IMR-90 (cell line): ENCODE results near the gene ABTB1. TPM values are rescaled to one million over a fixed set of nuclear protein-coding genes. Genes with fewer than 3 reads are reported as not detected.

Experiments used
- ATAC-seq: fragments of 200-7000 bp; cut with Tn5 transposase; 2 replicates; pipeline ENCODE4 v1.9.1; 2020; ENCODE audit warnings: low read depth, mild to moderate bottlenecking, moderate library complexity
- BruUV-seq: library from RNA; stranded (reverse); fragments of 400-500 nt; replicated peaks from 2 replicates; lab custom pipeline; 2021; lab: Mats Ljungman, UMichigan
- CTCF ChIA-PET: fragments of 300-600 bp; formaldehyde crosslinking; extraction: SDS; loops from one replicate; lab custom pipeline; 2021; ENCODE audit warnings: antibody characterized with exemption; lab: Yijun Ruan, JAX
- POLR2A ChIA-PET: fragments of 300-600 bp; sonication (Branson Sonifier 250); formaldehyde crosslinking; loops from one replicate; lab custom pipeline; 2022; ENCODE audit warnings: antibody characterized with exemption; ENCODE audit not compliant: unreplicated experiment; lab: Charles Lee
- DNase-seq: peaks from one replicate; pipeline ENCODE4 v3.0.0; 2013
- H2AFZ ChIP-seq: replicated peaks from 2 replicates; pipeline ENCODE3; 2013; ENCODE audit warnings: low read length, mild to moderate bottlenecking; ENCODE audit not compliant: poor library complexity
- H2AK5ac ChIP-seq: 2 replicates; pipeline ENCODE4 v1.6.1; 2013; ENCODE audit warnings: low read depth, low read length, inconsistent platforms
- H2AK9ac ChIP-seq: replicated peaks from 2 replicates; pipeline ENCODE3; 2013; ENCODE audit warnings: mild to moderate bottlenecking, low read depth, low read length, moderate library complexity; ENCODE audit not compliant: poor library complexity
- H2BK120ac ChIP-seq: 2 replicates; pipeline ENCODE4 v1.6.1; 2013; ENCODE audit warnings: low read depth, low read length, inconsistent platforms
- H2BK15ac ChIP-seq: 3 replicates; pipeline ENCODE4 v1.6.1; 2013; ENCODE audit warnings: low read depth, low read length, inconsistent platforms
- H2BK20ac ChIP-seq: 2 replicates; pipeline ENCODE4 v1.6.1; 2013; ENCODE audit warnings: low read depth, mild to moderate bottlenecking, inconsistent platforms, low read length, moderate library complexity
- H2BK5ac ChIP-seq: 2 replicates; pipeline ENCODE4 v1.6.1; 2013; ENCODE audit warnings: mild to moderate bottlenecking, low read depth, low read length, inconsistent platforms; ENCODE audit not compliant: poor library complexity, severe bottlenecking
- H3K14ac ChIP-seq: replicated peaks from 2 replicates; pipeline ENCODE4 v1.6.1; 2013; ENCODE audit warnings: low read depth, low read length, inconsistent platforms
- H3K18ac ChIP-seq: 2 replicates; pipeline ENCODE4 v1.6.1; 2013; ENCODE audit warnings: low read depth, low read length, control low read depth
- H3K23ac ChIP-seq: 2 replicates; pipeline ENCODE4 v1.6.1; 2013; ENCODE audit warnings: low read depth, low read length, inconsistent platforms
- H3K27ac ChIP-seq: 2 replicates; pipeline ENCODE4 v1.5.1; 2013; ENCODE audit warnings: mild to moderate bottlenecking, control low read depth, low read length; ENCODE audit not compliant: insufficient read depth
- H3K27me3 ChIP-seq: 2 replicates; pipeline ENCODE4 v1.6.1; 2013; ENCODE audit warnings: low read length; ENCODE audit not compliant: control insufficient read depth, insufficient read depth
- H3K36me3 ChIP-seq: 2 replicates; pipeline ENCODE4 v1.6.1; 2013; ENCODE audit warnings: low read length, mixed read lengths; ENCODE audit not compliant: control insufficient read depth, insufficient read depth
- H3K4ac ChIP-seq: 2 replicates; pipeline ENCODE4 v1.6.1; 2013; ENCODE audit warnings: low read depth, low read length, inconsistent platforms
- H3K4me1 ChIP-seq: 2 replicates; pipeline ENCODE4 v1.6.1; 2013; ENCODE audit warnings: low read length, mixed read lengths; ENCODE audit not compliant: control insufficient read depth, insufficient read depth
- H3K4me2 ChIP-seq: 2 replicates; pipeline ENCODE4 v1.6.1; 2013; ENCODE audit warnings: low read depth, mild to moderate bottlenecking, control low read depth, low read length, moderate library complexity
- H3K4me3 ChIP-seq: 2 replicates; pipeline ENCODE4 v1.5.1; 2013; ENCODE audit warnings: low read depth, mild to moderate bottlenecking, control low read depth, low read length, moderate library complexity; ENCODE audit not compliant: insufficient read depth
- H3K56ac ChIP-seq: 2 replicates; pipeline ENCODE4 v1.6.1; 2013; ENCODE audit warnings: low read length, inconsistent platforms; ENCODE audit not compliant: insufficient read depth; ENCODE audit errors: extremely low read depth
- H3K79me1 ChIP-seq, 2 experiments: 2 replicates each; pipeline ENCODE4 v1.6.1; 2013; ENCODE audit warnings: low read length in 2 of 2, inconsistent platforms in 1 of 2, low read depth in 1 of 2
- H3K9ac ChIP-seq: 2 replicates; pipeline ENCODE4 v1.6.1; 2013; ENCODE audit warnings: low read depth, low read length, control low read depth
- H3K9me1 ChIP-seq: 2 replicates; pipeline ENCODE4 v1.6.1; 2013; ENCODE audit warnings: low read length, inconsistent platforms; ENCODE audit not compliant: insufficient read depth
- H3K9me3 ChIP-seq: 2 replicates; pipeline ENCODE4 v1.6.1; 2013; ENCODE audit warnings: low read length; ENCODE audit not compliant: control insufficient read depth, insufficient read depth
- H4K20me1 ChIP-seq: 2 replicates; pipeline ENCODE4 v1.6.1; 2013; ENCODE audit warnings: low read length, inconsistent platforms; ENCODE audit not compliant: insufficient read depth
- H4K5ac ChIP-seq: 2 replicates; pipeline ENCODE4 v1.6.1; 2013; ENCODE audit warnings: mild to moderate bottlenecking, low read depth, low read length, control low read depth
- H4K8ac ChIP-seq, 2 experiments: 2 replicates each; pipeline ENCODE4 v1.6.1; 2013; ENCODE audit warnings: low read depth in 2 of 2, low read length in 2 of 2, control low read depth in 1 of 2, inconsistent platforms in 1 of 2
- H4K91ac ChIP-seq: 2 replicates; pipeline ENCODE4 v1.6.1; 2013; ENCODE audit warnings: low read depth, low read length, inconsistent platforms; ENCODE audit not compliant: insufficient read depth
- CHD1 ChIP-seq: IDR thresholded peaks from 2 replicates; pipeline ENCODE4 v1.6.1; 2012; ENCODE audit warnings: low read depth, low read length, improper control_type of control experiment
- RAD21 ChIP-seq: IDR thresholded peaks from 2 replicates; pipeline ENCODE4 v1.6.1; 2012; ENCODE audit warnings: low read length, improper control_type of control experiment
- WGBS, 2 experiments: methylation state at CpG; one replicate each; pipeline versions ENCODE4 v1.1.5 to v1.1.7; 2013; ENCODE audit warnings: missing lambda C conversion rate in 2 of 2; ENCODE audit not compliant: insufficient read length in 1 of 2; ENCODE audit errors: extremely low coverage in 2 of 2; 5-methylcytosine and 5-hydroxymethylcytosine counted together
- dilution Hi-C: fragments of 300-500 bp; cut with HindIII; formaldehyde crosslinking; loops from one replicate; pipeline ENCODE4 v1.14.3; 2018; ENCODE audit warnings: low sequenced_read_pairs; ENCODE audit not compliant: unreplicated experiment
- in situ Hi-C: fragments of 300-500 bp; cut with MboI; formaldehyde crosslinking; loops from 3 replicates; pipeline ENCODE4 v1.14.3; 2019; ENCODE audit warnings: low sequenced_read_pairs, inconsistent platforms, mixed read lengths
- intact Hi-C: fragments of 100-400 bp; cut with micrococcal nuclease; formaldehyde crosslinking; loops from 2 replicates; pipeline ENCODE4 v1.10.0; 2022
- polyA plus RNA-seq, 3 experiments: library from polyadenylated mRNA; depleted of rRNA; stranded (reverse); fragments of >200 nt; gene quantifications; 2 replicates each; pipeline ENCODE4 v1.2.3, GENCODE V29; 2012; ENCODE audit warnings: low replicate concordance in 1 of 3
- total RNA-seq: library from RNA; depleted of rRNA; stranded (reverse); fragments of >200 nt; gene quantifications from 2 replicates; pipeline ENCODE4 v1.2.3, GENCODE V29; 2012

The ABTB1 gene
- total and polyA plus RNA-seq, 2 of the 4 experiments (the other 2 are of a cell fraction) = 3.2 to 23.0 TPM

DNA sequence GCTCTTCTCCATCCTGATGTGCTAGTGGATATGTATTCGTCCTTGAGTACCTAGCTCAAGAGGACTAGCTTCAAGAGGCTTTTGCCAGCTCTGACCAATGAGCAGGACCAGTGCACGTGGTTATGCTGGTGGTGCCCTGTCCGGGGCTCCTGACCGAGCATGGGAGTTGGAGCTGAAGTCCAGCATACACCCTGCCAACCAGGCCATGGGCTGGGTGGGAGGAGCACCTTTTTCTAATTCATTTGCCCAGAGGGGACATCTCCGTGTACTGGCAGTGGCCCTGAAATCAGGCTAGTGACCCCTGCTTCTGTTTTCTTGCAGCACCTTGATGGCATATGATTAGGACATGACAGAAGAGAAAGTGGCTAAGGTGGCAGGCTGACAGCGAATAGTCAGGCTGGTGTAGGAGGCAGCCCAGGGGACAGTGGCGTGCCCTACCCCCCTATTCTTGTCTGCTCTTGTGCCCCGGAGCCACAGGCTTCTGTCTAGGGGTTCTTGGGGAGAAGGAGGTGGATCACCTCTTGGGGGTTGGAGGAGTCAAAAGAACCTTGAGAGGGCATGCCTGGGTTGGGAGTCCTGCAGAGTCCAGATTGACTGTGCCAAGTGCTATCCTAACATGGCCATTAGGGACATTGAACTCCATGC is 27.3 kb upstream of the ABTB1 start:
- intact Hi-C loops = no loop called here
- ChIA-PET CTCF (no interaction called here), POLR2A (no interaction called here)
- Histone ChIP-seq H2AFZ (no peak overlapping the region), H3K79me1 (no peaks in the 10 kb centered on the region), H4K5ac (no peak overlapping the region), H3K18ac (no peak overlapping the region), H4K20me1 (no peaks in the 10 kb centered on the region), H3K36me3 (no peaks in the 10 kb centered on the region), H3K4me2 (no peak overlapping the region), H3K9me1 (no peaks in the 10 kb centered on the region), H4K8ac (no peak overlapping the region), H3K14ac (no peak overlapping the region), H3K4me3 (no peak overlapping the region), H2AK5ac (no peak overlapping the region), H3K9me3 (no peaks in the 10 kb centered on the region), H3K27ac (no peak overlapping the region), H2BK20ac (no peak overlapping the region), H3K4ac (no peak overlapping the region), H3K56ac (no peak overlapping the region), H3K9ac (no peak overlapping the region), H2BK120ac (no peak overlapping the region), H3K23ac (no peak overlapping the region; the same call in 1 of the 2 replicates), H2BK5ac (no peak overlapping the region), H2AK9ac (no peak overlapping the region), H4K91ac (no peak overlapping the region), H2BK15ac (no peak overlapping the region), H3K27me3 (peaks cover 16% of the 10 kb centered on the region), H3K4me1 (no peaks in the 10 kb centered on the region)
- 80% methylated on average over 1 of the region's 8 CpGs; no CpG with 5 or more reads in 1 of the 2 experiments for WGBS, 2 experiments
- no peak for DNase-seq
- no peak for TF ChIP-seq RAD21
- no peak for TF ChIP-seq CHD1
- in situ Hi-C loops = no loop called here
- dilution Hi-C loops = no loop called here
- no peak for ATAC-seq
- no TSS peak for BruUV-seq
